GM21786 (cell line): Measurements from ENCODE around the gene ATM.

Source experiments
- ATAC-seq: cut with Tn5 transposase; IDR thresholded peaks from one replicate; pipeline ENCODE4 v1.9.1; 2021; ENCODE audit not compliant: unreplicated experiment

Gene ATM

GRCh38 chr11:108218912-108219783, 3.7 kb upstream of the ATM start:
- no peak for ATAC-seq

- ATAC-seq: no peak
These were observed 2.0 kb upstream of the ATM start for GRCh38 chr11:108220721-108221336.

DNA sequence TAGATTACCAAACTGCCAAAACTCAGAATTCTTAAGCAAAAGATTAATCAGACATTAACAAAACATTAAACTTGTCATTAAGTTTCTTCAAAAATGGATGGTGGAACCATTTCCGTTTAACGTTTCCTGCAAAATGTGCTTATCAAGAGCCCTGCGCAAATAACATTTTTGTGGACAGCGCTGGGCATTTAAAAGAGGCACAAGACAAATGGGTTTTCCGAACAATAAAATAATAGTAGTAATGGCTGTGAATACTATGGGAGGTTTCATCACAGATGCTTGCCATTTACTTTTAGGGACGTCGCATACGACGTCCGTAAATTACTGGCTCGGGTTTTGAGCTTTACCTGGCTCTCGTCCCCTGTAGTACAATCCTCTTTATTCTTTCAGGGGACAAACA, 1.5 kb upstream of the ATM start:
- ATAC-seq: no peak

- ATAC-seq: no peak
These were observed 825 bp upstream of the ATM start for GRCh38 chr11:108221911-108222573.

- ATAC-seq: peak; percentile 27
These were observed 682 bp downstream of the ATM start for GRCh38 chr11:108223348-108224149.

DNA sequence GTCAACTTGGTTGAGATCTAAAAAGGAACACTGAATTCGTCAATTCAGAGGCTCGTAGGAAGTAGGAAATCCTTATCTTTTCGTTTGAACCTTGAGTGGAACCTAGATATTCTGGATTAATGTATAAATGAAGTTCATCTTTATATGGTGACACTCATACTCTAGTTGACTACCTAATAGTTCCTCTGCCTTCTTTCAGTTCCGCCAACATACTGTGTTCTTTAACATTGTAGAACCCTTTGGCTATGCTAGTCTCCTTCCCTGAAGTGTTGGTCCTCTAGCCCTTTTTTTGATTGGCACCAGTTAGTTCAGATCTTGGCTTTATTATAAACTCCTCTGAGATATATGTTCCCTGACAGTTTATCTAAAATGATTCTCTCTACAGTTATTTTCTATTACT, 1.5 kb downstream of the ATM start:
- no peak for ATAC-seq

GRCh38 chr11:108224911-108225786, 2.3 kb downstream of the ATM start:
- ATAC-seq: no peak

DNA sequence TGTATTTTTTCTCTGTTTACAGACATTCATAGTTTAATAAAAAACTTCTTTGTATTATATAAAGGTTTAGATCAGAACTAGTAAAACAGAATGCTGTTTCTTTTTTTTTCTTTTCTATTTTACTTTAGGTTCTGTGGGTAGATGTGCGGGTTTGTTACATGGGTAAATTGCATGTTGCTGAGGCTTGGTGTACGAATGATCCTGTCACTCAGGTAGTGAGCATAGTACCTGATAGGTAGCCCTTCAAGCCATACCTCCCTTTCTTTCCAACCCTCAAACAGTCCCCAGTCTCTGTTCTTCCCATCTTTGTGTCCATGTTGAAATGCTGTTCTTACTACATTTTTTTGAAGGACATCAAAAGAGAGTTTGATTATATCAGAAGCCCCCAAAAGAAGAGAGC, 3.2 kb downstream of the ATM start:
- ATAC-seq: no peak

- no peak for ATAC-seq
These were observed 5.4 kb downstream of the ATM start for GRCh38 chr11:108228251-108228650.

GRCh38 chr11:108233277-108233945, 10.5 kb downstream of the ATM start:
- no peak for ATAC-seq

GRCh38 chr11:108235192-108235591, 12.3 kb downstream of the ATM start:
- no peak for ATAC-seq

GRCh38 chr11:108235633-108236032, 12.8 kb downstream of the ATM start:
- ATAC-seq: no peak

DNA sequence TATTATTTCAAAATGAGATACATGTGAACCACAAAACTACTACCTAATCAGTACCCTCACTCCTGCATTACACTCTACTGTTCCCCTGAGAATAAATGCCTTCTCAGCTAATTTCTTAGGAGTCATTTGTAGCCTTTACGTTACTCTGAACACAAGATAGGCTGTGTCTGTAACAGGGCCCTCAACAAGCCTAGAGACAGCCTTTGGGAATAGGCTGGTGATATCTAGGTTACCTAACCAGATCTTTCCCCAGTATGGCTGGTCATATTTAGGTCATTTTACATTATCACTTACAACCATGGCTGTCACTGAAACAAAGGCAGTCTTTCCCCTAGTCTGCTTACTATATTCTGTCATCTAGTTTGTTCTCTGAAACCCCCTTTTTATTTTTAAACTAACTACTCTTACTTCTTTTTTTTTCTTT, 14.2 kb downstream of the ATM start:
- ATAC-seq: peak; percentile 39

- no peak for ATAC-seq
These were observed 16.2 kb downstream of the ATM start for GRCh38 chr11:108239076-108239475.

- no peak for ATAC-seq
These were observed 18.6 kb downstream of the ATM start for GRCh38 chr11:108241330-108242037.

DNA sequence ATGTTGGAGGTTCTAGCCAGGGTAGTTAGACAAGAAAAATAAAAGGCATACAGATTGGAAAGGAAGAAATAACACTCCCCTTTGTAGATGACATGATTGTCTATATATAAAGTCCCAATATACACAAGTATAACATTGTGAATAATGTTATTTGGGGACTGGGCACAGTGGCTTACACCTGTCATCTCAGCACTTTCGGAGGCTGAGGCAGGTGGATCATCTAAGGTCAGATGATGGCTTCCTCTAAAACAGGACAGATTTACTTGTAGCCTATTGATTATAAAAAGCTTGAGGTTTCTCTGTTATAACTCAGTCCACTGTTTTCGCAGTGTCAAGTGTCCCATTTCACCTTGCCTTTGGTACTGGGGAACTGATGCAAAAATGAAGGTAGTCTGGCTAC, 19.6 kb downstream of the ATM start:
- no peak for ATAC-seq

DNA sequence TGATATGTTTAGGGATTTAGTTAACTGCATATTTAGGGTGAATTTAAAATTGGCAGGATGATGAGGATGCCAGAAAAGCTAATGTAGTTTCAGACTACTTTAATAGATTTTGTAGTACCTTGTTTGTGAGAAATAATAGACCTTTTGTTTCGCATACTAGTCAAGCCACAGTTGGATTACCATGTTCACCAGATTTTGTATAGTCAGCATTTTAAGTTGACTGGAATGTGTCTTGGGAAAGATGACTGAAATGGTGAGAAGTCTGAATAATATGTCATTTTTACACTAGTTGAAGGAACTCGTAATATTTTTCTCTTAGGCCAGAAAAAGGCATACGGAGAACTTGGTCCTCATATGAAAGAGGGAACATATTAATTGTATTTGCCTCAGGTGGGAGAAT, 23.4 kb downstream of the ATM start:
- ATAC-seq: no peak

GRCh38 chr11:108246885-108247284, 24.0 kb downstream of the ATM start:
- no peak for ATAC-seq

DNA sequence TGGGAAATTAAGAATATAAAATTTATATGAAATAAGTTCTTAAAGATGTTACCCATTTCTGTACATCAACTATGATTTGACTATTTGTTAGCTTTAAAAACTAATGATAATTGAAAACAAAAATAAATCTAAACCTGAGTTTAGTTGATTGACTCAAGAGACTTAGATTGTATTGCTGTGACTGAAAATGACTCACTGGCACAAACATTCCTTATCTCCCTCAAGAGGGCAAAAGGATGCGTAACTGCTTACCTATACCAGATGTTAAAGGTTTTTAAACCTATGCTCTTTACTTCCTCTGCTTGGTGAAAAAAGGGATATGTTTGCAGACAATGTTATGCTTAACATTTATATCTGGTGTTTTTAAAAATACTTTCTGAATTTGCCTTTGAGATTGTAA, 30.3 kb downstream of the ATM start:
- ATAC-seq: no peak
